ENCODE data around the gene LRRC49. TPM values are rescaled to one million over a fixed set of nuclear protein-coding genes. Genes with fewer than 3 reads are reported as not detected.

Gene LRRC49
- total RNA-seq, 1 donor from 2014 or later, result not detected

Other genes with a start within 250 kb of the LRRC49 start
- 0.57 and 1.2 TPM in 2 replicates for gene UACA, start 129.3 kb upstream of the LRRC49 start, total RNA-seq
- gene LARP6, start 38.7 kb upstream of the LRRC49 start, total RNA-seq, result 0.44 TPM in 1 of 2 replicates, not detected in the other
- not detected in 2 replicates for gene THAP10, start 393 bp upstream of the LRRC49 start, total RNA-seq
- not detected in 2 replicates for gene THSD4, start 222.6 kb downstream of the LRRC49 start, total RNA-seq

Measured in activated T-helper 1 cell treated with anti-CD3 and anti-CD28 coated beads, Interleukin-12 subunit alpha, Interleukin-12 subunit beta, Interleukin-2, Interleukin-4 antibody, amounts not matched to agents 30 ng/mL and 10 ng/mL and 1 ng/mL, durations not matched to agents 14 hours and 24 hours and 36 hours (primary cell).